NB4 (cell line): ENCODE results near the gene ENAH.

Experiments
- DNase-seq: peaks from one replicate; pipeline ENCODE4 v3.0.0; 2010; ENCODE audit warnings: low read depth
- H3K4me3 ChIP-seq: one replicate; pipeline ENCODE4 v1.5.1; 2011; ENCODE audit warnings: mild to moderate bottlenecking, low read depth, low read length, moderate library complexity
- CTCF ChIP-seq: IDR thresholded peaks from one replicate; pipeline ENCODE4 v1.5.1; 2012; ENCODE audit warnings: low read depth, low read length
- MAX ChIP-seq: IDR thresholded peaks from 2 replicates; pipeline ENCODE4 v1.6.1; 2011; ENCODE audit warnings: low read depth, low read length
- MYC ChIP-seq: IDR thresholded peaks from 2 replicates; pipeline ENCODE4 v1.6.1; 2011; ENCODE audit warnings: low read depth, low read length
- POLR2A ChIP-seq: IDR thresholded peaks from 2 replicates; pipeline ENCODE4 v1.6.1; 2011; ENCODE audit warnings: mild to moderate bottlenecking; ENCODE audit not compliant: insufficient read length; ENCODE audit errors: extremely low read depth

Gene ENAH

DNA sequence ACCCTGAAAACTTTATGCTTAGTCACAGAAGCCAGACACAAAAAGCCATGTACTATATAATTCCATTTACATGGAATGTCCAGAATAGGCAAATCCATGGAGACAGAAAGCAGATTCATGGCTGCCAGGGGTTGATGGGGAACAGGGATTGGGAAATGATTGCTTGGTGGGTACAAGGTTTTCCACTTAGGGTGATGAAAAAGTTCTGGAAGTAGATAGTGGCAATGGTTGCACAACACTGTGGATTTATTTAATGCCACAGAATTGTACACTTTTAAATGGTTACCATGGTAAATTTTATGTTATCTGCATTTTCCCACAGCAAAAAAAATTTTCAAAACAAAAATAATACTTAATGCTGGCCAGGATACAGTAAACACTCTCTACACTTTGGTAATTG, 40.6 kb downstream of the ENAH start:
- H3K4me3 ChIP-seq, result no peak overlapping the region
- DNase-seq, result no peak
- TF ChIP-seq CTCF (no peak), POLR2A (no peak), MAX (no peak), MYC (no peak)

DNA sequence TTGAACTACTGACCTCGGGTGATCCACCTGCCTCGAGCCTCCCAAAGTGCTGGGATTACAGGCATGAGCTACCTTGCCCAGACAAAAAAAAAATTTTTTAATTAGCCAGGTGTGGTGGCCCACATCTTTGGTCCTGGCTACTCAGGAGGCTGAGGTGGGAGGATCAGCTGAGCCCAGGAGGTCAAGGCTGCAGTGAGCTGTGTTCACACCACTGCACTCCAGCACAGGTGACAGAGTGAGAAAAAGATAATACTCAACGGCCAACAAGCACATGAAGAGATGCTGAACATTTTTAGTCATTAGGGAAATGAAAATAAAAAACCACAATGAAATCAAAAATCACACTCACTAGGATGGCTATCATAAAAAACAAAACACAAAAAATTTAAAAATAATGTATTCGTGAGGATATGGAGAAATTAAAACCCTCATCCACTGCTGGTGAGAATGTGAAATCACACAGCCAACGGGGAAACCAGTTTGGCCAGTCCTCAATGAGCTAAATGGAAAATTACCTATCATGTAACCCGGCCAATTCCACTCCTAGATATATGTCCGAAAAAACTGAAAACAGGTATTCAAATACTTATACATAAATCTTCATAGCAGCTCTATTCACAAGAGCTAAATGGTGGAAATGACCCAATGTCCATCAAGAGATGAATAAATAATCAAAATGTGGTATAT, 41.2 kb downstream of the ENAH start:
- H3K4me3 ChIP-seq, result no peak overlapping the region
- DNase-seq, result no peak
- no peak for TF ChIP-seq MAX
- TF ChIP-seq MYC, result no peak
- no peak for TF ChIP-seq CTCF
- TF ChIP-seq POLR2A, result no peak

- TF ChIP-seq MAX (no peak), CTCF (no peak), MYC (no peak), POLR2A (no peak)
- no peak overlapping the region for H3K4me3 ChIP-seq
- DNase-seq, result no peak
Observed at GRCh38 chr1:225610539-225610938, 42.4 kb downstream of the ENAH start.

DNA sequence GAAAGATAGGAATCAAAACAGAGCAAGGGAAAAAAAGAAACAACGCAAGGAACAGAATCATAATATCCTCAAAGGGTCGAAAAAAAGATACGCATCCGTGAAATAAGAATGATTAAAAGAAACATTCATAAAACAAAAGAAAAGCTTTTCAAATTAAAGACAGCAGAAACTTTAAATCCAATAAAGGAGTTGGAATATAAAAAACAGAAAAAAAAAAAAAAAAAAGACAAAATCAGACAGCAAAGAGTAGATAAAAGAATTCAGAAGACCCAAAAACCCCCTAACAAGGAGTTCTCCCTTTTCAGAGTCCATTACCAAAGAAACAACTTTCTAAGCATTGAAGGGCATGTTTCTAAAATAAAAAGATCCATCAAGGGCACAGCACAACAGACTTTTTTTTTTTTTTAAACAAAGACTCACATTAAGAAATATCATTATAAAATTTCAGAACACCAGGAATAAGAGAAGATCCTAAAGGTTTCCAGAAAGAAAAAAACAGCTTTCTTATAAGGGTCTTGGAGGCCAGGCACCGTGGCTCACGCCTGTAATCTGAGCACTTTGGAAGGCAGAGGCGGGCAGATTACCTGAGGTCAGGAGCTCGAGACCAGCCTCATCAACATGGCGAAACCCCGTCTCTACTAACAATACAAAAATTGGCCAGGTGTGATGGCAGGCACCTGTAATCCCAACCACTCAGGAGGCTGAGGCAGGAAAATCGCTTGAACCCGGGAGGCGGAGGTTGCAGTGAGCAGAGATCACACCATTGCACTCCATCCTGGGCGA, 44.7 kb downstream of the ENAH start:
- no peak overlapping the region for H3K4me3 ChIP-seq
- no peak for DNase-seq
- TF ChIP-seq MAX, result no peak
- TF ChIP-seq MYC, result no peak
- TF ChIP-seq CTCF, result no peak
- no peak for TF ChIP-seq POLR2A

GRCh38 chr1:225607355-225607754, 45.6 kb downstream of the ENAH start:
- no peak for DNase-seq
- no peak for TF ChIP-seq MAX
- no peak for TF ChIP-seq MYC
- TF ChIP-seq CTCF, result no peak
- TF ChIP-seq POLR2A, result no peak
- no peak overlapping the region for H3K4me3 ChIP-seq
